Suprapubic skin (tissue), 4 donors: ENCODE results near the gene ARL6IP5. TPM values are rescaled to one million over a fixed set of nuclear protein-coding genes. Genes with fewer than 3 reads are reported as not detected.

Source experiments
- DNase-seq, 2 donors: peaks; one replicate each; pipeline ENCODE4 v3.0.0-alpha.2; 2019; ENCODE audit warnings: low spot score in 2 of 2
- H3K27ac ChIP-seq: fragments of 200-600 bp; sonication (generic); one replicate; pipeline ENCODE4 v1.5.1; 2019
- H3K27me3 ChIP-seq: fragments of 200-600 bp; sonication (generic); one replicate; pipeline ENCODE4 v1.5.1; 2019
- H3K36me3 ChIP-seq: fragments of 200-600 bp; sonication (generic); one replicate; pipeline ENCODE4 v1.5.1; 2019
- H3K4me1 ChIP-seq: fragments of 200-600 bp; sonication (generic); one replicate; pipeline ENCODE4 v1.5.1; 2019
- H3K4me3 ChIP-seq: fragments of 200-600 bp; sonication (generic); one replicate; pipeline ENCODE4 v1.5.1; 2019; ENCODE audit warnings: mild to moderate bottlenecking
- H3K9me3 ChIP-seq: fragments of 200-600 bp; sonication (generic); one replicate; pipeline ENCODE4 v1.5.1; 2019
- CTCF ChIP-seq, 2 donors: fragments of 200-600 bp in 1 of 2; fragments of 450-650 bp in 1 of 2; sonication (generic) in 1 of 2; IDR thresholded peaks; one replicate each; pipeline ENCODE4 v1.5.1; 2016 to 2019; ENCODE audit warnings: antibody characterized with exemption in 2 of 2, mild to moderate bottlenecking in 1 of 2, moderate library complexity in 1 of 2
- EP300 ChIP-seq: sonication (generic); formaldehyde crosslinking; IDR thresholded peaks from one replicate; pipeline ENCODE4 v1.6.1; 2017; ENCODE audit warnings: antibody characterized with exemption
- POLR2A ChIP-seq, 2 donors: fragments of 450-650 bp; IDR thresholded peaks; one replicate each; pipeline ENCODE4 v1.6.1; 2017; ENCODE audit warnings: antibody characterized with exemption in 2 of 2, mild to moderate bottlenecking in 2 of 2, moderate library complexity in 2 of 2
- POLR2AphosphoS5 ChIP-seq, 3 donors: sonication (generic); formaldehyde crosslinking; IDR thresholded peaks; one replicate each; pipeline ENCODE4 v1.6.1; 2017; ENCODE audit warnings: antibody characterized with exemption in 3 of 3
- WGBS: methylation state at CpG from one replicate; pipeline ENCODE4 v1.1.5; 2018; 5-methylcytosine and 5-hydroxymethylcytosine counted together
- total RNA-seq, 4 donors: library from RNA; depleted of rRNA; stranded (reverse); fragments of >200 nt; gene quantifications; one replicate each; pipeline ENCODE4 v1.1.0, GENCODE V29; 2016

Gene ARL6IP5
- total RNA-seq, 4 donors from 2014 or later, result 58.6 to 106 (median 69.0) TPM

GRCh38 chr3:69095636-69096035 lies 10.9 kb downstream of the ARL6IP5 start:
- WGBS, result 74% methylated on average over 5 of the region's 5 CpGs
- DNase-seq, result no peak
- Histone ChIP-seq H3K4me1 (peaks cover 68% of the 10 kb centered on the region), H3K9me3 (no peaks in the 10 kb centered on the region), H3K4me3 (no peak overlapping the region), H3K27me3 (no peaks in the 10 kb centered on the region), H3K36me3 (no peaks in the 10 kb centered on the region), H3K27ac (peak overlapping the region; percentile 77)
- no peak for TF ChIP-seq CTCF (IDR thresholded peaks at IDR 0.05)

- no peaks in the 10 kb centered on the region for H3K27me3 ChIP-seq
- no peaks in the 10 kb centered on the region for H3K36me3 ChIP-seq
- WGBS, result 77% methylated on average over 5 of the region's 5 CpGs
- H3K27ac ChIP-seq, result peak overlapping the region; percentile 77
- TF ChIP-seq CTCF (IDR thresholded peaks at IDR 0.05) (no peak), EP300 (no peak), POLR2A (IDR thresholded peaks at IDR 0.05) (no peak), POLR2AphosphoS5 (IDR thresholded peaks at IDR 0.05) (no peak)
- no peak for DNase-seq
- no peak overlapping the region for H3K4me3 ChIP-seq
- H3K9me3 ChIP-seq, result no peaks in the 10 kb centered on the region
- H3K4me1 ChIP-seq, result peaks cover 62% of the 10 kb centered on the region
Measured at GRCh38 chr3:69096299-69096698, 11.6 kb downstream of the ARL6IP5 start.

- H3K27ac ChIP-seq, result no peak overlapping the region
- no peaks in the 10 kb centered on the region for H3K9me3 ChIP-seq
- peaks cover 49% of the 10 kb centered on the region for H3K4me1 ChIP-seq
- no peak for DNase-seq
- H3K27me3 ChIP-seq, result no peaks in the 10 kb centered on the region
- H3K4me3 ChIP-seq, result no peak overlapping the region
- TF ChIP-seq EP300, result no peak
- no peak for TF ChIP-seq CTCF (IDR thresholded peaks at IDR 0.05)
- no peak for TF ChIP-seq POLR2AphosphoS5 (IDR thresholded peaks at IDR 0.05)
- no peak for TF ChIP-seq POLR2A (IDR thresholded peaks at IDR 0.05)
- WGBS, result 83% methylated on average over 9 of the region's 9 CpGs
- peaks cover 10% of the 10 kb centered on the region for H3K36me3 ChIP-seq
Measured at GRCh38 chr3:69097407-69098086, 12.8 kb downstream of the ARL6IP5 start.

GRCh38 chr3:69099576-69099975 lies 14.8 kb downstream of the ARL6IP5 start:
- no peak overlapping the region for H3K27ac ChIP-seq
- no peaks in the 10 kb centered on the region for H3K27me3 ChIP-seq
- DNase-seq, result no peak
- peaks cover 30% of the 10 kb centered on the region for H3K36me3 ChIP-seq
- TF ChIP-seq CTCF (IDR thresholded peaks at IDR 0.05), result no peak
- TF ChIP-seq POLR2AphosphoS5 (IDR thresholded peaks at IDR 0.05), result no peak
- TF ChIP-seq EP300, result no peak
- TF ChIP-seq POLR2A (IDR thresholded peaks at IDR 0.05), result no peak
- no peak overlapping the region for H3K4me3 ChIP-seq
- no peaks in the 10 kb centered on the region for H3K9me3 ChIP-seq
- WGBS, result 77% methylated on average over 4 of the region's 4 CpGs
- H3K4me1 ChIP-seq, result peaks cover 29% of the 10 kb centered on the region

GRCh38 chr3:69102384-69102783 lies 17.6 kb downstream of the ARL6IP5 start:
- TF ChIP-seq POLR2A (IDR thresholded peaks at IDR 0.05) (no peak), CTCF (IDR thresholded peaks at IDR 0.05) (no peak), EP300 (no peak)
- Histone ChIP-seq H3K9me3 (no peaks in the 10 kb centered on the region), H3K4me3 (no peak overlapping the region), H3K36me3 (peaks cover 33% of the 10 kb centered on the region), H3K4me1 (peaks cover 3% of the 10 kb centered on the region), H3K27ac (no peak overlapping the region), H3K27me3 (no peaks in the 10 kb centered on the region)
- WGBS, result 98% methylated on average over 4 of the region's 4 CpGs
- no peak for DNase-seq
